ENCODE measurements around the gene TMPRSS9.

- TF ChIP-seq, protein P1, sequence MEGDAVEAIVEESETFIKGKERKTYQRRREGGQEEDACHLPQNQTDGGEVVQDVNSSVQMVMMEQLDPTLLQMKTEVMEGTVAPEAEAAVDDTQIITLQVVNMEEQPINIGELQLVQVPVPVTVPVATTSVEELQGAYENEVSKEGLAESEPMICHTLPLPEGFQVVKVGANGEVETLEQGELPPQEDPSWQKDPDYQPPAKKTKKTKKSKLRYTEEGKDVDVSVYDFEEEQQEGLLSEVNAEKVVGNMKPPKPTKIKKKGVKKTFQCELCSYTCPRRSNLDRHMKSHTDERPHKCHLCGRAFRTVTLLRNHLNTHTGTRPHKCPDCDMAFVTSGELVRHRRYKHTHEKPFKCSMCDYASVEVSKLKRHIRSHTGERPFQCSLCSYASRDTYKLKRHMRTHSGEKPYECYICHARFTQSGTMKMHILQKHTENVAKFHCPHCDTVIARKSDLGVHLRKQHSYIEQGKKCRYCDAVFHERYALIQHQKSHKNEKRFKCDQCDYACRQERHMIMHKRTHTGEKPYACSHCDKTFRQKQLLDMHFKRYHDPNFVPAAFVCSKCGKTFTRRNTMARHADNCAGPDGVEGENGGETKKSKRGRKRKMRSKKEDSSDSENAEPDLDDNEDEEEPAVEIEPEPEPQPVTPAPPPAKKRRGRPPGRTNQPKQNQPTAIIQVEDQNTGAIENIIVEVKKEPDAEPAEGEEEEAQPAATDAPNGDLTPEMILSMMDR (IDR thresholded peaks at IDR 0.05; ENCODE audit: low read depth, low read length), result no peak
- no peak for TF ChIP-seq EZH2phosphoT487 (IDR thresholded peaks at IDR 0.05; ENCODE audit: low read depth)
Observed at GRCh38 chr19:2328401-2329148, 31.5 kb upstream of the TMPRSS9 start, which contains the start of the genes LSM7 and SPPL2B.

All from OCI-LY3 (cell line).